GOT3 (cell line): Measurements from ENCODE around the gene EIF3A.
"Not testable (repeated sequence)": the region's sequence is repeated elsewhere in the genome, so short reads cannot be mapped to it uniquely, and the experiment has no call there.

Source experiments
- DNase-seq: peaks from one replicate; lab custom pipeline; 2025; ENCODE audit warnings: mixed read lengths; lab: John Stamatoyannopoulos, UW

Gene EIF3A

GRCh38 chr10:119101366-119102098, 20.9 kb upstream of the EIF3A start:
- DNase-seq: no peak

DNA sequence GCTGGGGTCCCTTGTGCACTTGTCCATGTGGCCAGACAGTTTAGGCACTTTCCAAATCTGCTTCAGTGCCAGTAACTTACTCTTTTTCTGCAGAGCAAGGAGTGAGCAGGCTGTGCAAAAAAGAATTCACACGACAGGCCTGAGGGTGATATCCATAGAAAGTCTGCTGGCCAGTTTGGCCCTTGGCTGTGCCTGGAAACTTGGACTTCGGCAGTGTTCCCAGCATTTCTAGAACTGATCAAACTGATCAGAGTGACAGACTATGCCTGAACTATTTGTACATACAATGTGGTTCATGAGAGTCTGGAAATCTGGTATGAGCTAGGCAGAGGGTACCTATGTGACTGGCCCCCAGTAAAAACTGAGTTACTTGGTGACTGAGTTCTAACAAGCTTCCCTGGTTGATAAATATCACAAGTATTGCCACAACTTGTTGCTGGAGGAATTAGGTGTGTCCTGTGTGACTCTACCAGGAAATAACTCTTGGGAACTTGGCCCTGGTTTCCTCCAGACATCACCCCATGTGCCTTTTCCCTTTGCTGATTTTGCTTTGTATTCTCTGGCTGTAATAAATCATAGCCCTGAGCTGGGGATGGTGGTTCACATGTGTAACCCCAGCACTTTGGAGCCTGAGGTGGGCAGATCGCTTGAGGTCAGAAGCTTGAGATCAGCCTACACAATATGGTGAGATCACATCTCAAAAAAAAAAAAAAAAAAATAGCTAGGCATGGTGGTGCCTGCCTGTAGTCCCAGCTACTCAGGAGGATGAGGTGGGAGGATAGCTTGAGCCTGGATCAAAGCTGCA, 20.0 kb upstream of the EIF3A start:
- DNase-seq: no peak

GRCh38 chr10:119098576-119098975, 18.0 kb upstream of the EIF3A start:
- no peak for DNase-seq

GRCh38 chr10:119096641-119097415, 16.2 kb upstream of the EIF3A start:
- not testable (repeated sequence) for DNase-seq

DNA sequence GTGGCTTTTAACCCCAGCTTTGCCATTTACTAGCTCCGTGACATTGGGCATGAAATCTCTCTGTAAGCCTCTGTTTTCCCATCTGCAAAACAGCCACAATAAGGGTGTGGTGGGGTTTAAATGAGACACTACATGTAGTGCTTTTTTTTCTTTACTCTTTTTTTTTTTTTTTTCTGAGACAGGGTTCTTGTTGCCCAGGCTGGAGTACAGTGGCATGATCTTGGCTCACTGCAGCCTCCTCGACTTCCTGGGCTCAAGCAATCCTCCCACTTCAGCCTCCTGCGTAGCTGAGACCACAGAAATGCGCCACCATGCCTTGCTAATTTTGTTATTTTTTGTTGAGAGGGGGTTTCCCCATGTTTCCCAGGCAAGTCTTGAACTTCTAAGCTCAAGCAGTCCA, 15.0 kb upstream of the EIF3A start:
- DNase-seq: no peak

DNA sequence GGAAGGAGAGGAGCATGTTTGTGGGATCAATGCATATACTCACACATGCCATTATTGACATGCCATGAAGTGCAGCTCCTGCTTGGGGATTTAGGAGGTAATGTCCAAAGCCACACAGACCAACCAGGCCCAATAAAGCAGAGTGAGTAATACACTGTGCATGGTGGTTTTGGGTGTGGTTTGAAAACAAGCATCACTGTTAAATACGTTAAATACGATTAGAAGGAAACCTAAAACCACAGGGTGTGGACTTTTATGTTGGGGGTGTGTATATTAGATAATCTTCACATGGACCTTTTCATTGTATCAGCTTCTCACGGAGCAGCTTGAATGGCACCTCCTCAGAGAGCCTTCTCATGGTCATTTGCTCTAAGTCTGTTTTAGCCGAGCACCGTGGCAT, 10.4 kb upstream of the EIF3A start:
- no peak for DNase-seq

DNA sequence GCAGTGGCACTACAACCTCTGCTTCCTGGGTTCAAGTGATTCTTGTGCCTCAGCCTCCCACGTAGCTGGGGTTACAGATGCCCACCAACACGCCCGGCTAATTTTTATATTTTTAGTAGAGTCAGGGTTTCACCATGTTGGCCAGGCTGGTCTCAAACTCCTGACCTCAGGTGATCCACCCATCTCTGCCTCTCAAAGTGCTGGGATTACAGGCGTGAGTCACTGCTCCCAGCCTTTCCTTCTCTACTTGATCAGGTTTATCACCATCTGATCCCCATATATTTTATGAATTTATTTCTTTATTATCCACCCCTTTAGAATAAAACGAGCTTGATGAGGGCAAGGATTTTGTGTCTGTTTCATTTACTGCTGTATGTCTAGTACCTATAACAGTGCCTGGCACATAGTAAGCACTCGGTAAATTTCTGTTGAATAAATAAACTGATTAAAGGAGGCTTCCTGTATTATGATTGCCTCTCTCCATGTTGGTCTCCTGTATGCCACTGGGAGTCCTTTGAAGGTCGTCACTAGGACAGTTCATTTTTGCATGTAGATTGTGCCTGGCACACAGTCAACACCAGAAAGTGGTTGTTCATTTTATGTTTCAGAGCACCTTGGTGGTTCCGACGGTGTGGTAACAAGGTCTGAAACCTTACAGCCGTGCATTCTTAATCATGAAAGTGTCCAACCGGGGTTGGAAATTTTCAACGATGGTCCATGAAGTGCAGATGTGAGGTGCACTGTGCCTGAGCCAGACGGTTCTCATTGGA, 9.6 kb upstream of the EIF3A start:
- no peak for DNase-seq

DNA sequence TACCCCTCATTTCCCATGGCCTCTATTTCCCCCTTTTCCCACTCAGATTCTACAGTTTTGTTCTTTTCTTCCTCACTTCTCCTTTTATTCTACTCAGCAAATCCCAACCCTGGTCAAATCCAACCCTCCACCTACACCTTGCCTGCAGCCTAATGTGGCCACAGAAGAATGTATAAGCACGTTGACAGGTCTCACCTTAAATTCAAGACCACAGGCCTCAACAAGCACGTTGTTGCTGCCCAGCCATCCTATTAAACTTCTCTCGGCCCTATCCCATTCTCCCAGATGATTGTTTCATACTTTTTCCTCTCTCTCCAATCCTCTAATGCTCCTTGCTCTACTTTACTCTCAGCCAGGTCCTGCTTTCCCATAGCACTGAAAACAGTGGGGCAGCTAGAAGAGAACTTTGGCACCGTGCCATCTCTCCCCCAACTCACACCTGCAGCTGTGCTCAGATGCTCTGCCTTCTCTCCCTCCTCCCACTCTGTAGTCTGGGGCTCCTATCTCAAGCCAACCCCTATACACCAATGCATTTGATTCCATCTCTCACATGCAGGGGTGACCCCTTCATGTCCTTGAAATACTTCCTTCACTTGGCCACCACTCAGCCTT, 6.8 kb upstream of the EIF3A start:
- DNase-seq: no peak

- no peak for DNase-seq
Measured at GRCh38 chr10:119084896-119085295, 4.3 kb upstream of the EIF3A start.

DNA sequence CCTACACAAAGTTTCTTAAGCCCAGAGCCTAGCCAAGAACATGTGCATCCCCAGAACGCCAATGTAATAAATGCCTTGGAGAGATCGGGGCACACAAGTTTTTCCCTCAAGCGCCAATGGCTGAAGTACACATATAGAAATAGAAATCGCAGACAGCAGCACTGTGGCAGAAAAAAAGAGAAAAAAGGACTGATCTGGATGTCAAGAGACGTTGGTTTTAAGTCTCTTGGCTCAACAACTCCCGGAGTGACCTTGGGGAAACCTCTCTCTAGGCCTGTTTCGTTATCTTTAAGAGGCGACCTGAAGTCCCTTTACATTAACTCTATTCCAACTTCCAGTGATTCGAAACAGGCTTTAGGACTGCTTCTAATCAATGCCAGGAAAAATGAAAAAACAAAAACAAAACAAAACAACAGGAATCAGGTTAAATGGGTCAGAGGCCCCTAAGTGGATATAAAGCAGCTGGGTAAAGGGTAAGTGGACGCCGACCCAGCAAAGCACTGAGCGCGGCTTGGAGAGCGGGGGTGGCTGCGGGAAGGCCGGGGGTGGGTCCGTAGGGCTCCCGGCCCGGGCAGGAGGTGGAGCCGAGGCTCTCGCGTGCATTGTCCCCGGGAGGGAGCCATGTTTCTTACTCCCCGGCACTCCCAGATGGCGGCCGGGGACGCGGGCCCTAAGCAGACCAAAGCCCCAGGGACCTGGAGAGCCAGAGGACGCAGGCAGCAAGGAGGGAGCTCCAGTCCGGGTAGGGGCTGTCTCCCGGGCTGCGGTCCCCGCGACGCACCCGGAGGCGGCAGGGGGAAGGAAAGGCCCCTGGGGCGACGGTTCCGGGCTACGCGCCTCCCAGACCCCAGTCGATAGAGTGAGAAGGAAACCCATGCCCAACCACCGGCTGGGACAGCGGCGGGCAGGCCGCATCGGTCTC, 757 bp downstream of the EIF3A start:
- DNase-seq: no peak

DNA sequence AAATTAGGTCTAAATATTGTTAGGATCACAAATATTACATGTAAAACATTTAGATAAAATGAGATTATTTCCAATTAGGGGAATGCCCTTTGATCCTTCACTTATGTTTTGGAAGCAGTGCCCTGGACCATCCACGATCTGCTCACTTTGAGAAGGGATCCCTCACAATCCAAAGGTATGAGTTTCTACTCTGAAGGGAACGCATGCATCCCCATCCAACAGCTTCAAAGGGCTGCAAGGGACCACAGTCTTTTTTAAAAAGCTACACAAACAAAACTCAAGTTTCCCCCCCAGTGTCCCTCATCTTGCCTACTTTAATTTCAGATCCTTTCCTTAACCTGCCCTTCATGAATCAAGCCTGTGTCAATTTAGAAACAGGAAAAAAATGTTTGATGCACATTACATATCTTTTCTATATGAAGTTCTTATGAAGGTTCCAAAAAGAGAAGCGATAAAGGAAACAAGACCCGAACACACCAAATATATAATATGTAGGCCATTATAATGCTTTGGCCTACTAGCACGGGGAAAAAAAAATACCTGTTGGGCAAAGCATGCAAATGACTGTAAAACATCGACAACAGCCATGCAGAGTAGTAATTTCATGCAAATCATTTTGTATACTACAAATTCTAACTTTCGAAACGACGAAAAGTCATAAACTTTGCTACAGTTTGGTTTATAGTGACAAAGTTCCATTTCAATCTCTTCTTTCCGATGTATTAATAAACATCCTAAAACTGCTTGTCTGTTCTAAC, 2.0 kb downstream of the EIF3A start:
- no peak for DNase-seq

- no peak for DNase-seq
Measured at GRCh38 chr10:119073584-119073983, 7.0 kb downstream of the EIF3A start.

GRCh38 chr10:119070395-119071165, 10.0 kb downstream of the EIF3A start:
- DNase-seq: no peak

- no peak for DNase-seq
Measured at GRCh38 chr10:119061926-119062325, 18.7 kb downstream of the EIF3A start.

DNA sequence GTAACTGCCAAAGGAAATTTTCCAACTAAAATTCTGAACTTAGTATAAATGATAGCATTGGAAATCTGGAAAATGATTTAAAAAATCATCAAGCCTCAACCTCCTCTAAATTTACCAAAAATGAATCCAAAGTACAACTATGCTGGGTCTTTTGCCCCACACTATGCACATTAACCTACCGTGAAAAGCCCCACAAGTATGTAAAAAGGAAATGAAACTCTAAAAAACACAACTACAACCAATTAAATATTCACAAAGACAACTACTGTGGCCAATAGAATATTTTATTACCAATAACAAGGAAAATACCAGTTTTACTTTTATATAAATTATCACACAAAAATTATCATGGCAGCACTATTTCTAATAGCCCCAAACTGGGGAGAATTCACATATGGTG, 19.3 kb downstream of the EIF3A start:
- no peak for DNase-seq

DNA sequence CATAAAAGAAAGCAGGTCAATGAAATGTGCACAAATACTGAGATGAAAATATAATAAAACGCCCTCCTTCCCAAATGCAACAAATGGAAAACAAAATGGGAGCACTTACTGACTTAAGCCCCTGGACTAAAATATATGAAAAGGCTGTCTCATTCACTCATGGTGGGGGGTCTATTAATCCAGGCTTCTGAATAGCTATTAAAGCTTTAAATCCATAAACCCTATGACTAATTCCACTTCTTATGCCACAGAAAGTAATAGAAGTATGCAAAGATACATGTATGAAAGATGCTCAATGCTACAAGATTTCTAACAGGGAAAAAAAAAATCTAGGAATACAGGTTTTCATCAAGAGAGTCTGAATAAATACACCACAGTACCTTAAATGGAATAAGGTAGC, 20.5 kb downstream of the EIF3A start:
- DNase-seq: no peak

DNA sequence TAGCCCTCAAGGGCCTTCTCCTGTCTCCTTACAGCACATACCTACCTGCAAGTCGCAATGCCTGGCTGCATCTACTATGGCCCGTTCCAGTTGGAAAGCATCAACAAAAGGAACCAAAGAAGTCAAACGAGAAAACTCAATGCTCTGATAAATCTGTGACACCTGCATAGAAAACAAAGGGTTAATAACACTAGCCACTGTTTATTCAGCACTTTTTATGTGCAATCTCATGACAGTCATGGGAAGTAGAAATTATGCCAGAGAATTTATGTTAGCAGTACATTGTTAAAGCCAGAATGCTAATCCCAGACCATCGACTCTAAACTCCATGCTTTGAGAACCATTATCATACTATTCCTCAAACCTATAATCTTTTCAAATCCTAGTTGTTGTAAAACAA, 21.1 kb downstream of the EIF3A start:
- DNase-seq: no peak

- no peak for DNase-seq
Measured at GRCh38 chr10:119058010-119058409, 22.6 kb downstream of the EIF3A start.

- DNase-seq: no peak
Measured at GRCh38 chr10:119055472-119055871, 25.1 kb downstream of the EIF3A start.
